ENCODE data around the gene ABCC2. TPM values are rescaled to one million over a fixed set of nuclear protein-coding genes. Genes with fewer than 3 reads are reported as not detected.

Gene ABCC2
- total RNA-seq, 4 donors from 2014 or later, result 0.84 to 9.1 (median 1.5) TPM

DNA sequence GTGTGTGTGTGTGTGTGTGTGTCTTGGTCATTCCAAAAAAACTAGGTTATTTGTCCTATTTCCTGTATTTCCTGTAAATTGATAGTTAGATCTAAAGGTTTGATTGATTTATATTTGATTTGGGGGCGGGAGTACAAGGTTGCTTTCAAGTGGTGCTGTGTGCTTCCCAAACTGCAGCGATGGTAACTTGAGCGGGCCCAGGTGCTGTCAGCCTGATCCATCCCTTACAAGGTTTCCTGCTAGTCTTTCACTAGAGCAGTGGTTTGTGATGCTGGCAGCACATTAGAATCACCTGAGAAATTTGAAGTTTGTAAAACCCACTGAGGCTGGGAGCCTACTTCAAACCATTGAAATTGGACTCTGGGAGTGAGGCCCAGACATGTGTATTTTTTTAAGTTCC lies 23.7 kb downstream of the ABCC2 start:
- DNase-seq (ENCODE audit: low spot score), result no peak

DNA sequence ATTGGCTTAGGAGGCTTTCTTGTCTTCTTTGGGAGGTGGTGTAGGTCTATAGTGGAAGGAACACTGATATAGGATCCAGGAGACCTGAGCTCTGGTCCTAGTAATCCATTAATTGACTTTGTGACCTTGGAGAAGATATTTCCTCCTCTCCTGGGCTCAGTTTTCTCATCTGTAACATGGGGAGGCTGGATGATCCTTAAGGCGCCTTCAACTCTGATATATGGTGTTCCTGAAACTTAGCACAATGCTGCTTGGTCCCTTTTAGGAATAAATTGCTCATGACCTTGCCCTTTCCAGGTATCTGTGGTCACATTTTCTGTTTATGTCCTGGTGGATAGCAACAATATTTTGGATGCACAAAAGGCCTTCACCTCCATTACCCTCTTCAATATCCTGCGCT lies 25.3 kb downstream of the ABCC2 start:
- DNase-seq (ENCODE audit: low spot score) (no peak), ATAC-seq (ENCODE audit: low FRiP score) (no peak)
- TF ChIP-seq, protein P1, sequence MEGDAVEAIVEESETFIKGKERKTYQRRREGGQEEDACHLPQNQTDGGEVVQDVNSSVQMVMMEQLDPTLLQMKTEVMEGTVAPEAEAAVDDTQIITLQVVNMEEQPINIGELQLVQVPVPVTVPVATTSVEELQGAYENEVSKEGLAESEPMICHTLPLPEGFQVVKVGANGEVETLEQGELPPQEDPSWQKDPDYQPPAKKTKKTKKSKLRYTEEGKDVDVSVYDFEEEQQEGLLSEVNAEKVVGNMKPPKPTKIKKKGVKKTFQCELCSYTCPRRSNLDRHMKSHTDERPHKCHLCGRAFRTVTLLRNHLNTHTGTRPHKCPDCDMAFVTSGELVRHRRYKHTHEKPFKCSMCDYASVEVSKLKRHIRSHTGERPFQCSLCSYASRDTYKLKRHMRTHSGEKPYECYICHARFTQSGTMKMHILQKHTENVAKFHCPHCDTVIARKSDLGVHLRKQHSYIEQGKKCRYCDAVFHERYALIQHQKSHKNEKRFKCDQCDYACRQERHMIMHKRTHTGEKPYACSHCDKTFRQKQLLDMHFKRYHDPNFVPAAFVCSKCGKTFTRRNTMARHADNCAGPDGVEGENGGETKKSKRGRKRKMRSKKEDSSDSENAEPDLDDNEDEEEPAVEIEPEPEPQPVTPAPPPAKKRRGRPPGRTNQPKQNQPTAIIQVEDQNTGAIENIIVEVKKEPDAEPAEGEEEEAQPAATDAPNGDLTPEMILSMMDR (IDR thresholded peaks at IDR 0.05), result no peak

More for the DNA sequence above, 23.7 kb downstream of the ABCC2 start:
- TF ChIP-seq, protein P1 (IDR thresholded peaks at IDR 0.05), result no peak
- no peak for ATAC-seq (ENCODE audit: low FRiP score)

DNA sequence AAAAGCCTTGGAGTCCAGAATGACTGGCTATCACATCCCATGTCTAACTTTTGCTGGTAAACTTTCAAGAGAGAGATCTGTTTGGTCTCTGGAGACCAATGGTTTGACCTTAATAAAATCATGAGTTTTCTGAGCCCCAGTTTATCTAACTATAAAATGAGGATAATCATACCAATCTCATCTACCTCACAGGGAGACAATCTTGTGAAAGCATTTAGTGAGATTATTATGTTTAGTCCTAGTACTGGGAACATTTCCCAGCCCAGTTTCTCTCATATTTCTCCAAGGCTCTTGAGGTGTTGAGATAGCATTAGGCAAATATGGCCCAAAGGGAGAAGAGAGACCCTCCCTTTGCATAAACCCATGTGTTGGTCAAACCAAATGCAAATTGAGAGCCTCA lies 25.8 kb downstream of the ABCC2 start:
- DNase-seq (ENCODE audit: low spot score) (no peak), ATAC-seq (ENCODE audit: low FRiP score) (no peak)
- TF ChIP-seq, protein P1 (IDR thresholded peaks at IDR 0.05), result no peak

DNA sequence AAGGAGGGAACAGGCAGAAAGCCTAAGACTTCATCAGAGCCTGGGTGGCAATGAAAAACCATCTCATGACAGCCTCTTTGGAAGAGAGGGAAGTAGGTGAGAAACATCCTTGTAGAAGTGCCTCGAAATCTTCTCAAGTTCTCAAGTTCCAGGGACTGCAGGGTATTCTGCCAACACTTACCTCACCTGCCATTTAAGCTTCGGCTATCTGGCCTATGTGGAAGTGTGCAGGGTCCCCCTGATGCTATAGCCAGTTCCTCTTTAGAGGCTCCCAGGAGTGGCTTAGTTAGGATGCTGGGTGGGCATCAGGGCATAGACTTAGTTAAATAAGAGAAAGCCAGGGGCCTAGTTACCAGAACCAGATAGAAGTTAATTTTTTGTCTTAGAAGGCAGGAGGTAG lies 27.0 kb downstream of the ABCC2 start:
- TF ChIP-seq, protein P1 (IDR thresholded peaks at IDR 0.05), result no peak
- no peak for ATAC-seq (ENCODE audit: low FRiP score)
- no peak for DNase-seq (ENCODE audit: low spot score)

DNA sequence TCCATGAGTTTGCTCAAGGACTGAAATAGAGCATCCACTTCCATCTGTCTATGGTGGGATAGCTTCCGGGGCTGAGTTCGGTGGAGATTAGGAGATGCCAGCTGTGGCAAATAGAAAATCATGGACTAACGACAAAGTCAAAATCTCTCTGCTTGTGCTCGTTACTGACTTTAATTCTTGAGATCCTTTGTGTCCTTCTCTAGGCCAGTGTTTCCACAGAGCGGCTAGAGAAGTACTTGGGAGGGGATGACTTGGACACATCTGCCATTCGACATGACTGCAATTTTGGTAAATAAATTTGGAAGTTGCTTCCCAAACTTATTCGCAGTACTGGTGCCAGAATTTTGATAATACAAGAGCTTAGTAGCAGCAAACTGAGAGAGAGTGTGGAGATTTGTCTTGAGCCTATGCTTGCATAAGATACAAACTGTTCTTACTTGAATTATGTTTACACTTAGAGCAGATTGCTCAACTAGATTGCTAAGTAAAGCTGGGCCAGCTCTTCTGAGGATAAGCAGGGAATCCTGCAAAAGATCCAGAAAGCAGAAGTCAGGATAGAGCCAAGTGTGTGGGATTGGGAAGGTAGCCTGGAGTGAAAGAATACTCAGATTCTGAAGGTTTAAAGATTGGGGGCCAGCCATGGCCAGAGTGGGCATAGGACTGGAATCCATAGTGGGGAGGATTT lies 27.6 kb downstream of the ABCC2 start:
- ATAC-seq (ENCODE audit: low FRiP score), result peak; percentile 81
- no peak for DNase-seq (ENCODE audit: low spot score)
- TF ChIP-seq, protein P1 (IDR thresholded peaks at IDR 0.05), result no peak

DNA sequence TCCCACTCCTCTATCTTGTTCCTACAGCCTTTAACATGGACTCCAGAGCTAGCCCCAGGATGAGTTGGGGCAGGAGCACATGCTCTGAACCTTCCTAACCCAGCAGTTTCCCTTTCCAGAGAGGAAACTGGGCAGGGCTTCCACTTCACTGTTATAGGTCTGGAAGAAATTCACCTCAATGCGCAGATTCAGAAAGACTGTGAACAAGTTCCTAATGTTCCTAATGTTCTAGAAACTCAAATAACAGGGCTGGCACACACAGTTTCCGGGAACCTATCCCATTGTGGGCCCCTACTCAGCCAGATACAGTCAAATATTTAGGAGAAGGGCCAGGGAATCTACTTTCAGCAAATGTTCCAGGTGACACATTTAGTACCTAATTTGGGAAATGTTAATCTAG lies 29.7 kb downstream of the ABCC2 start:
- DNase-seq (ENCODE audit: low spot score), result no peak
- TF ChIP-seq, protein P1 (IDR thresholded peaks at IDR 0.05), result no peak
- no peak for ATAC-seq (ENCODE audit: low FRiP score)

DNA sequence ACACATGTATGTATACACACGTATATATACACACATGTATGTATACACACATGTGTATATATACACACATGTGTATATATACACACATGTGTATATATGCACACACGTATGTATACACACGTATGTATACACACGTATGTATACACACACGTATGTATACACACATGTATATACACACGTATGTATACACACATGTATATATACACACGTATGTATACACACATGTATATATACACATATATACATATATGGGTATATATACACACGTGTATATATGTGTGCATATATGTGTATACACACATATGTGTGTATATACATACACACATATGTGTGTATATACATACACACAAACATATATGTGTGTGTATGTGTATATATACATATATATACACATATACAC lies 31.7 kb downstream of the ABCC2 start:
- TF ChIP-seq, protein P1 (IDR thresholded peaks at IDR 0.05), result no peak
- ATAC-seq (ENCODE audit: low FRiP score) (no peak), DNase-seq (ENCODE audit: low spot score) (no peak)
